ENCODE data around the gene NAB1.
A peak's percentile ranks its signal among the peaks of the same experiment; 100 is the strongest.
"Not testable (repeated sequence)": the region's sequence is repeated elsewhere in the genome, so short reads cannot be mapped to it uniquely, and the experiment has no call there.

The NAB1 gene, protein sequence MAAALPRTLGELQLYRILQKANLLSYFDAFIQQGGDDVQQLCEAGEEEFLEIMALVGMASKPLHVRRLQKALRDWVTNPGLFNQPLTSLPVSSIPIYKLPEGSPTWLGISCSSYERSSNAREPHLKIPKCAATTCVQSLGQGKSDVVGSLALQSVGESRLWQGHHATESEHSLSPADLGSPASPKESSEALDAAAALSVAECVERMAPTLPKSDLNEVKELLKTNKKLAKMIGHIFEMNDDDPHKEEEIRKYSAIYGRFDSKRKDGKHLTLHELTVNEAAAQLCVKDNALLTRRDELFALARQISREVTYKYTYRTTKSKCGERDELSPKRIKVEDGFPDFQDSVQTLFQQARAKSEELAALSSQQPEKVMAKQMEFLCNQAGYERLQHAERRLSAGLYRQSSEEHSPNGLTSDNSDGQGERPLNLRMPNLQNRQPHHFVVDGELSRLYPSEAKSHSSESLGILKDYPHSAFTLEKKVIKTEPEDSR

GRCh38 chr2:190649035-190649797, at the start of gene NAB1:
NAB1 (plus strand) TSS chr2:190649083; CDS start chr2:190659177, 10,094 bp downstream.
- DNase-seq = peak; percentile 47 to 84 (median 79)

- no peak for DNase-seq
Measured at GRCh38 chr2:190599546-190600220, 49.2 kb upstream of the NAB1 start.

- no peak for DNase-seq
Measured at GRCh38 chr2:190600293-190601103, 48.4 kb upstream of the NAB1 start.

- no peak for DNase-seq
Measured at GRCh38 chr2:190603374-190603773, 45.5 kb upstream of the NAB1 start.

GRCh38 chr2:190607014-190607597, 41.8 kb upstream of the NAB1 start:
- no peak for DNase-seq

GRCh38 chr2:190607657-190608357, 41.1 kb upstream of the NAB1 start:
- DNase-seq = no peak

- not testable (repeated sequence) for DNase-seq
Measured at GRCh38 chr2:190608863-190609262, 40.0 kb upstream of the NAB1 start.

GRCh38 chr2:190609397-190609796, 39.5 kb upstream of the NAB1 start:
- not testable (repeated sequence) for DNase-seq

GRCh38 chr2:190610528-190610927, 38.4 kb upstream of the NAB1 start:
- not testable (repeated sequence) for DNase-seq

- peak in 2 of 3 experiments; percentile 74 to 96 for DNase-seq
Measured at GRCh38 chr2:190615555-190616200, 33.2 kb upstream of the NAB1 start.

DNA sequence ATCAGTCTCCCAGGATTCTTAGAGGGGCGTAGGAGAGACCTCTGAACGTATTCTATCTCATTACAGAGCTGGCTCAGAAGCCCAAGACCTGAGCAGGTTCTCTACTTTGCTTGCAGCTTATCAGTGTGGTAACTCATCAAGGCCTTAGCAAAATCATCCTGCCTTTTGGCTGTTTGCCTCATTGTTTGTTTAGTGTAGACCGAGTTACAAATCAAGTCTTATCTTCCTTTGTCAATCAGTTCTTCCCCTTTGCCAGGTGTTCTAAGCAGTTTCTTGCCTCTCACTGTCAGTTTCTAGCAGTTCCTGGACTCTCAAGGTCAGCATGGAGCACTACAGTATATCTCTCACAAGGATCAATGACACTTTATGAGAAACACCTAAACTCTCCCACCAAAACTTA, 30.9 kb upstream of the NAB1 start:
- DNase-seq = no peak

- no peak for DNase-seq
Measured at GRCh38 chr2:190625691-190626090, 23.2 kb upstream of the NAB1 start.

DNA sequence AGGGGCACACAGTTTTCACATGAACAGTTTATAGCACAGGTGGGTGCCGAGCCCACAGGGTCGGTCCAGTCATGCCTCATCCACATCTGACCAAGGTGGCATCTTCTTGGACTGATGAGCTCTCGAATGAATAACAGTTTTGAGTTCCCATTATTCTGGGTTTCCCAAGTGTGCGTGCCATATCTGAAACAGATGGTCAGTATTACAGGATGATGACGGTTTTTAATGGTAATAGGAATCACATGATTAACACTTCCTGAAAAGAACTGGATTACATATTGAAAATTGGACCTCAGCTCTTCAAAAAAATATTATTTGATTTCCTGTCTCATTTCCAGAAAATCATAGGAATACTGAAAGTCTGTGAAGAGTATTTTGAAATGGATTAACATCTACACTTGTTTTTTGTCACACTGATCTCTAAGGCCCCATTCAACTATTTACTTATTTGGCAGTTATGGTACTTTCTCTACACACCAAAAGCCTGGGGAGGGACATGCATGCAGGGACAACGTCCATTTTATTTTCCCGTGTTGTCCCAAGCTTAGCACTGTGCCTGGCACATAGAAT, 22.2 kb upstream of the NAB1 start:
- DNase-seq = peak in 2 of 3 experiments; percentile 8 to 38

GRCh38 chr2:190627448-190628412, 21.2 kb upstream of the NAB1 start:
- peak in 2 of 3 experiments; percentile 85 to 95 for DNase-seq

DNA sequence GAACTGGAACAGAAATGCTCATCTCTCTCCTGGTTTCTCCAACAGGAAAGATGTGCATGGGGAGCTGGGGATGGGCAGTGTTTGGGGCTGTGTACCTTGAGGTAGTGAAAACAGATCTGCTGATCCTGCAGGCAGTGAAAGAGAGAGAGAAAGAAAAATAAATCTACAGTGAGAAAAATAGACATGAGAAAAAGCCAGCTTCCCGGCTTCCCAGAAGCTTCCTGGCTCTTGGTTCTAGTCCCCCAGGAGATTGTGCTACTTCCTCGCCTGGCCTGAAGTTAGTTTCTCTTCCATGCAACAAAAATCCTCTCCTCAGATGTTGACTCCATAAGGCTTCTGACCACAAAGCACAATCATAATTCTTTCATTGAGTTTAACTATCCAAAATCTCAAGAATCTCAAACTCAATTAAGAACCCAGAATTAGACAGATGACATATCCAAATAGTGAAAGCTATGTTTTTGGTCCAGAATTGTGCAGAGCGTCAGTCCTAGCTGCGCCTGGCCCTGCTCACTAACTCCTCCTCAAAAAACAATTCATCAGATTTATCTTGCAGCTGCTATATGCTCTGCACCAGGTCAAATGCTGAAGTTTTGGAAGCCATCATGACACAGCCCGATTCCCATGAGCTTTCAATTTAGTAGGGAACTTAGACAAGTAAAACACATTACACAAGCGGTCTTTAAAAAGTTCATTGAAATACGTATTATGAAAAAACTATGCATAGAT, 20.1 kb upstream of the NAB1 start:
- DNase-seq = peak in 1 of 3 experiments; percentile 45

- no peak for DNase-seq
Measured at GRCh38 chr2:190634381-190634780, 14.5 kb upstream of the NAB1 start.

DNA sequence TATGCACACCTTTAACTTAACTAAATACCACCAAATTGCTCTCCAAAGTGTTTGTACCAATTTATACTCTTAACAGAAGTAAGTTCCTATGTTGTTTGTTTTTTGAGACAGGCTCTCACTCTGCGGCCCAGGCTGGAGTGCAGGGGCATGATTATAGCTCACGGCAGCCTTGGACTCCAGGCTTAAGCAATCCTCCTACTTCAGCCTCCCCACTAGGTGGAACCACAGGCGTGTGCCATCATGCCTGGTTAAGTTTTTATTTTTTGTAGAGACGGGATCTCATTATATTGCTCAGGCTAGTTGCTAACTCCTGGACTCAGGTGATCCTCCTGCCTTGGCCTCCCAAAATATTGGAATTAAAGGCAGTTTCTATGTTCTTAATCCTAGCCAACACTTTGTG, 13.1 kb upstream of the NAB1 start:
- no peak for DNase-seq

- DNase-seq = no peak
Measured at GRCh38 chr2:190636361-190636760, 12.5 kb upstream of the NAB1 start.

Measured in NCI-H1417 (cell line).